Measurements from ENCODE around the gene STK10.
A peak's percentile ranks its signal among the peaks of the same experiment; 100 is the strongest.
"Not testable (repeated sequence)": the region's sequence is repeated elsewhere in the genome, so short reads cannot be mapped to it uniquely, and the experiment has no call there.

Gene STK10

DNA sequence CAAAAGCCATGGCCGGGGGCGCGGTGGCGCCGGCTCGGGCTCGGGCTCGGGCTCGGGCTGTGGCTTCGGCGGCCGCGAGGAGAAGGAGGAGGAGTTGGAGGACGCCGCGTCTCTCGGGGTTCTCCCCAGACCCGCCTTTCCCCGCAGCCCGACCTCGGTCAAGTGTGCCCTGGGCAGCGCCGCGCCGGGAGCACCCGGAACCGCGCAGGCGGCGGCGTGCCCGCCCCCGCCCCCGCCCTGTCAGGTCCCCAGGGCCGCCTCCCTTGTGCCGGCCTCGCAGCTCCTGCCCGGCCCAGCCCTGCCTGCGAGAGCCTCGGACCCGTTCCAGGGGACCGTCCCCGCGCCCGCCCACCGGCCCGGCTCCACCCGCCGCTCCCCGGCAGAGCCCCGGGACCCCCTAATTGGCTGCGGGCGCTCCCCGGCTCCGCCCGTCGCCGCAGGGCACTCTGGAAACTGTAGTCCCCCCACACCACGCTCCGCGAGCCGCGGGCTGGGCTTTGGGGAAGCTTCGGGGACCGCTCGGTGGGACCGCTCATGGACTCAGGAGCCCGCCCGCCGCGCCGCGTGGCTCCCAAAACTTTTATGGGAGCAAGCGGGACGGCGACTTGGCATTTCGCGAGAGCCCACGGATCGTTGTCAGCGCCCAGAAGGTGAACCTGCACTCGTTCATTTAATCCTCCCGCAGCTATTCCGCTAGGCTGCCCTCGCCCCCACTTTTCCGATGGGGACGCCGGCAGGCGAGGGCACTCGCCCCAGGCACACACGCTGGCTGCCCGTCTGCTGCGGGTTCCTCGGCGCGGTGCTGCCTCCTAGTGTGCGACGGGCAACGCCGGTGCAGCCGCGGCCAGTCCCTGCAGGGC lies at the start of gene STK10:
Gene STK10, minus strand, starts transcription at position 192 of the 860 bp plus-strand sequence. Its CDS starts 182 bp downstream, at position 10.
- DNase-seq, result peak; percentile 93

GRCh38 chr5:172235827-172236736 lies 48.1 kb upstream of the STK10 start:
- DNase-seq, result no peak

- DNase-seq, result peak; percentile 25
Measured at GRCh38 chr5:172235132-172235780, 47.2 kb upstream of the STK10 start.

- DNase-seq, result no peak
Measured at GRCh38 chr5:172234031-172234430, 46.0 kb upstream of the STK10 start.

DNA sequence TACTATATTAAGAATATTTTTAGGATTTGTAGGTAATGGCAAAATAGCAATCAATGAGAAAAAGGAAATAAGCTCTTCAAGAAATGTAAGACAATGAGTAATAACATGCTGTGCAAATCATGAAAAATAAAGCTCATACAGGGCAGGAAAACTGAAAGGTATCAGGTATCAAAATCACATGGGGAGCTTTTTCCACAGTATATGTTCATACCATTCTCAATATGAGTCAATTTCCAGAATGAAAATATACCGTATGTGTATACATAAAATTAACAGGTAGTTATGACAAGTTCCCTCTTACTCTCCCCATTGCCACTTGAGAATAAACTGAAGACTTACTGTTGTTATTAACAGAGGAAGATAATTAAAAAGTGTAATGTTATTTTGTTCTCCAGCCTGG lies 41.9 kb upstream of the STK10 start:
- no peak for DNase-seq

GRCh38 chr5:172224996-172225395 lies 37.0 kb upstream of the STK10 start:
- DNase-seq, result no peak

- DNase-seq, result no peak
Measured at GRCh38 chr5:172223901-172224873, 36.2 kb upstream of the STK10 start.

DNA sequence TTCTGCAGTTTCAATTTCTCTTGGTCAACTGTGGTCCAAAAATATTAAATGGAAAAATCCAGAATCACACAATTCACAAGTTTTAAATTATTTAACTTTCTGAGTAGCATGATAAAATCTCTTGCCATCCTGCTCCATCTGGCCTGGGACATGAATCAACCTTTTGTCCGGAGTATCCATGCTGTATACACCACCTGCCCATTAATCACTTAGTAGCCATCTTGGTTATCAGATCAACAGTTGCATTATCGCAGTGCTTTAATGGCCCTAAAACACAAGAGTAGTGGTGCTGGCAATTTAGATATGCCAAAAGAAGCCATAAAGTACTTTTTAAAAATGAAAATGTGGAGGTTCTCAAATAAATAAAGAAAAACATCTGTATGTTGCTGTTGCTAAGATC lies 31.3 kb upstream of the STK10 start:
- DNase-seq, result no peak

- DNase-seq, result no peak
Measured at GRCh38 chr5:172216345-172216744, 28.3 kb upstream of the STK10 start.

DNA sequence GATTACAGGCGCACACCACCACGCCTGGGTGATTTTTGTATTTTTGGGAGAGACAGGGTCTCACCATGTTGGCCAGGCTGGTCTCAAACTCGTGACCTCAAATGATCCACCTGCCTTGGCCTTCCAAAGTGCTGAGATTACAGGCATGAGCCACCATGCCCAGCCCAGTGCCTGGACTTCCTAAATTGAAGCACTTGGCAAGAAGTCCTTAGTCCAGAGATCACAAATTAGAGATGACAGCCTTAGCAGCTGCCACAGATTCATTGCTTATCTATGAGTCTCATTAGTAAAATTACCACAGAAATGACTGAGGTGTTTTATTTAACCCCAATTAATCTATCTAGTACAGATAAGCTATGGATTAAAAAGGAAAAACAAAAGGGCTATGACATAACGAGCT lies 25.1 kb upstream of the STK10 start:
- no peak for DNase-seq

- no peak for DNase-seq
Measured at GRCh38 chr5:172211676-172212075, 23.7 kb upstream of the STK10 start.

DNA sequence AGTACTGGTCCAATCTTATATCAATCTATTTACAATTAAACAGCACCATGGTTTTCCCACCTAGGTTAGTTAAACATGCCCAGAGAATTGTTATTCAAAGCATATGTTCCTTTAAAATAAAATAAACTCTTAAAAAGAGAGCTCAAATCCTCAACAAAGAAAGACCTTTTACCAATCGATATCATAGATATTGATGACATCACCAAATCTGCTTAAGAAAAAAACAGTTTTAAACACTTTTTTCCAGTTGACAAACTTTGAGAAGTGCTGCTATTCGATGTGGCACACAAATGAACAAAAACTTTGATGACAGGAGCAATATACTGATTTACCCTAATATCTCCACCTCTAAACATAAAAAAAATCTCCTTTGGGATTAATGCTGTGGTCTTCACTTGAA lies 21.7 kb upstream of the STK10 start:
- DNase-seq, result no peak

GRCh38 chr5:172207511-172207910 lies 19.5 kb upstream of the STK10 start:
- DNase-seq, result no peak

DNA sequence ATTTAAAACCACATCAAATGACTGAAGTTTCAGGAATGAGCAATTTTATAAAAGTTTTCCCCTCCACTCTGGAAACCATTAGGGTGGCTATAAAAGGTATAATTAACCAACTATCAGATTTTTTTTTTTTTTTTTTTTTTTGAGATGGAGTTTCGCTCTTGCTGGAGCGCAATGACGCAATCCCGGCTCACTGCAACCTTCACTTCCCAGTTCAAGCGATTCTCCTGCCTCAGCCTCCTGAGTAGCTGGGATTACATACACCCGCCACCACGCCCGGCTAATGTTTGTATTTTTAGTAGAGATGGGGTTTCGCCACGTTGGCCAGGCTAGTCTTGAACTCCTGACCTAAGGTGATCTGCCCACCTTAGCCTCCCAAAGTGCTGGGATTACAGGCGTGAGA lies 18.0 kb upstream of the STK10 start:
- not testable (repeated sequence) for DNase-seq

- no peak for DNase-seq
Measured at GRCh38 chr5:172200476-172200875, 12.5 kb upstream of the STK10 start.

GRCh38 chr5:172199446-172199845 lies 11.4 kb upstream of the STK10 start:
- DNase-seq, result no peak

DNA sequence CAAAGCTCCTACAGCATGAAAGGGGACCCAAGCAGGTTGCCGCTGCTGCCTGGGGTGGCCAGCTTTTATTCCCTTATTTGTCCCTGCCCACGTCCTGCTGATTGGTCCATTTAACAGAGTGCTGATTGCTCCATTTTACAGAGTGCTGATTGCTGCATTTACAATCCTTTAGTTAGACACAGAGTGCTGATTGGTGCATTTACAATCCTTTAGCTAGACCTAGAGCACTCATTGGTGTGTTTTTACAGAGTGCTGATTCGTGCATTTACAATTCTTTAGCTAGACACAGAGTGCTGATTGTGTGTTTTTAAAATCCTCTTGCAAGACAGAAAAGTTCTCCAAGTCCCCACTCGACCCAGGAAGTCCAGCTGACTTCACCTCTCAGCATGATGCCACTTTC lies 9.8 kb upstream of the STK10 start:
- not testable (repeated sequence) for DNase-seq

- no peak for DNase-seq
Measured at GRCh38 chr5:172194985-172195774, 7.2 kb upstream of the STK10 start.

- DNase-seq, result no peak
Measured at GRCh38 chr5:172193872-172194271, 5.8 kb upstream of the STK10 start, which contains the start of gene EFCAB9. Gene EFCAB9, plus strand, starts transcription at chr5:172194172. Its CDS starts 1 bp downstream, at chr5:172194173.

- DNase-seq, result no peak
Measured at GRCh38 chr5:172189693-172190296, 1.8 kb upstream of the STK10 start.

Data from RPMI8226 (cell line).